Inferior parietal cortex (tissue), 1 donor: ENCODE measurements around the gene BACH2.
A peak's percentile ranks its signal among the peaks of the same experiment; 100 is the strongest.

ENCODE experiments used
- DNase-seq: peaks from one replicate; pipeline ENCODE4 v3.0.0-alpha.2; 2016; ENCODE audit errors: extremely low spot score

Gene BACH2

DNA sequence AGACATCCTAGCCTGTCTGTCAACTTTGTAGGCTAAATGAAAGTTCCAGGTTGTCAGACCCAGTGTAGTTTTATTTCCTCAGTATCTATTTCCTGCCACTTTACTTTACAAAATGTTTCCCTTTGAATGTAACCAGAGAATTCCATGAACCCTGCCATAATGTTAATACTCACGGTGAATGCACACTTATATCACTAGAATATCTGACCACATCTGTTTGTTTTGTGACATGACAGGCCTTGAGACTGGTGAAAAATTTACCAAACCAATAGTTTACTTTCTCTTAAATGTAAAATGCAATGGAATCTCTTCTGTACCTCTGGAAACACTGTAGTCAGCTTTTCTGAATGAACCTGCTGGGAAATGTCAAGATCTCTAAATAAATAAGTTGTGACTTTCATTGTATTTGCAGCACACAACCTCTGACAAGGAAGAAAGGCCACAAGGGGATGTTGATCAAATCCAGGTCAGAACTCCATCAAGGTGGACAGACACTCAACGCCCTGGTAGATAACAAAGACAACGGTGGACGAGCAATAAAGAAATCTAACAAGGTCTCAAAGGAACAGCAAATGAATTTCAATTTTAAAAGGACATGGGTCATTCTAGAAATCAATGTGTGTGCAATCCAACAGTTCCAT lies 59.2 kb downstream of the BACH2 start:
- no peak for DNase-seq

DNA sequence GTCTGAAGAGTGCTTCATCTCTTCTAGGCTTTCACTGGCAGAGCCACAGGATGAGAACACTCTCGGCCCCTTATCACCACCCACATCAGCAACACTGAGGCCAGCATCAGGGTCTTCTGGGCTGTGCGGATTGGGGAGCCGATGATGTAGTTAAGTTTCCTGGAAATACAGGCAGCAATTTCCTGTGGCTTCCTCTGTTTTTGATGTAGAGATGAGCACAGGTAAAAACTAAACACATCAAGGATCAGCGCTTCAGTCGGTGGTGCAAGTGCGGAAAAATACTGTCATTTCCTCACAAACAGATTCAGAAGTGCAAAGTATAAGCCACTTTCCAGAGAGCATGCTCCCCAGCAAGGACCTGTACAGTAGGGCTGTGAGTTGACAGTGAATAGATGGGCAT lies 62.6 kb downstream of the BACH2 start:
- DNase-seq, result no peak

DNA sequence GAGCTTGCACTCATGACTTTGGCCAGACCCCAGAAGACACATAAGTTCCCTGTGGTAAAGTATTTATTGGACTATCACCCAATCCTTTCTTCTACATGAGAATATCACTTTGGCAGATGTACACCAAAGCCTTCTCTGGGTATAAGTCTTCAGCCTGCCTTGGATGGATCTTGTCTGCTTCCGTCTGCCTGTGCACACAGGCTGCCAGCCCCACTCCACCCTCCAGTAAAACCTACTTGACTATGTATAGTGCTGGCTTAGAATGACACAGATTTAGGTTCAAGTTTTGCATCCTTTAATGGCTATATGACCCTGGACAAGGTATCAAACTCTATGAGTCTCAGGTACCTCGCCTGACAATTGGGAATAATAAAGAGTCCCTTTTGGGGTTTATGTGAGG lies 63.4 kb downstream of the BACH2 start:
- no peak for DNase-seq

DNA sequence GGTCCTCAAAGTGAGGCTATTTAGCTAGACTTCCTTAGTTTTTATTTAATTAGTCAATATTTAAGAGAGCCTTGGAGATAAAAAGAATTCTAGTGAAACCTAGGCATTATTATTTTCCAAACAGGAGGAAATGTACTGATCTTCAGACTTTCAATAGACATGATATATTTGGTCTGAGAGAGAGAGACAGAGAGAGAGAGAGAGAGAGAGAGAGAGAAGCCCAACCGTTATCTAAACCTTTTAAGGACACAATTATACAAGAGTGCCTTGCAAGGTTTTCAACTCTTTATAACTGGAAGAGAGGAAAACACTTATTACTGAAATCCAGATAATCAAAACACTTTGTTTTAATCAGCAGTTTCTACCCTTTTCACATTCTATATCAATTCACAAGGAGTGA lies 64.8 kb downstream of the BACH2 start:
- no peak for DNase-seq

DNA sequence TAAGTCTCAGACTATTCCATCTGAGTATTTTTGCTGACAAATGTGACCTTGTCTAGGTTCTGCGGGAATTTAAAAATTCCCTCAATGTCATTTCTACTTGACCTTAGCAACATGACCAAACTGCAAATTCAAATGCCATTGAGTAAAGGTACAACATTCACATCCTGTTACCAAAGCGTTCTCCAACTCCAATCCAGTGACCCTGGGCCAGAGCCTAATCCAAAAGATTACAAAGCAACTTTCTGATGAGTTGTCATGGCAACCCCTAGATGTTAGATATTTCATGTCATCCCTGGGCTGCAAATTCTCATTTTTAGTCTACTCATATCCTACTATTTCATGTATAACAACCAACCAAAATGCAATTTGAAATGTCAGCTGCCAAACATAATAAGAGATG lies 65.3 kb downstream of the BACH2 start:
- DNase-seq, result no peak

DNA sequence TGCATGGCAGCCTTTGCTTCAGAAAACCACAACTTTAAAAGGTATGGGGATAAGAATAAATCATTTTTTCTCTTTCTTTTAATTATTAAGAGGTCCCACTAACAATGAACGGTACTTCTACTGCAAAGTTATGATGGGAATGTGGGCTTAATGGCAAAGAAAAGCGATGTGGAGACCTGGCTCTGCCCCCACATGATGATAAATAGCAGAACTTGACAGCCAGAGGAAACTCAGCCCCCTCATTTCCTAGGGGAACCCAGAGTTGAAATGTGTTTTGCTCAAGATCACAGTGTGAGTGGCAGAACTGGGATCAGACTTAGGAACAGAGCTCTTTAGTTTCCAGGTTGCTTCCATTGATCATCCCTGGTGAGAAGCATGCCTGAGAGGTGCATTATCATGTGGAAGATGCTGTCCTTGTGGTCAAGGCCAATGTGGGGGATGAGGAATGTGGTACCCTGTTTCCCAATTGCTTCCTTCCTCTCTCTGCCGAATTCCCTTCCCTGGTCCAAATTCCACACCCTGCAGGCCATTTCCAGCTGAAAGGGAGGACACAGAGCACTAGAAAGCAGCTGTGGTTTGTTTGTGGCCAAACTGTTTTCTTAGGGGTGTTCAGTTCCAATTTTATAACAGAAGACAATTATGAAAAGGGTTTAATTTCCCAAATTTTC lies 66.0 kb downstream of the BACH2 start:
- DNase-seq, result no peak

DNA sequence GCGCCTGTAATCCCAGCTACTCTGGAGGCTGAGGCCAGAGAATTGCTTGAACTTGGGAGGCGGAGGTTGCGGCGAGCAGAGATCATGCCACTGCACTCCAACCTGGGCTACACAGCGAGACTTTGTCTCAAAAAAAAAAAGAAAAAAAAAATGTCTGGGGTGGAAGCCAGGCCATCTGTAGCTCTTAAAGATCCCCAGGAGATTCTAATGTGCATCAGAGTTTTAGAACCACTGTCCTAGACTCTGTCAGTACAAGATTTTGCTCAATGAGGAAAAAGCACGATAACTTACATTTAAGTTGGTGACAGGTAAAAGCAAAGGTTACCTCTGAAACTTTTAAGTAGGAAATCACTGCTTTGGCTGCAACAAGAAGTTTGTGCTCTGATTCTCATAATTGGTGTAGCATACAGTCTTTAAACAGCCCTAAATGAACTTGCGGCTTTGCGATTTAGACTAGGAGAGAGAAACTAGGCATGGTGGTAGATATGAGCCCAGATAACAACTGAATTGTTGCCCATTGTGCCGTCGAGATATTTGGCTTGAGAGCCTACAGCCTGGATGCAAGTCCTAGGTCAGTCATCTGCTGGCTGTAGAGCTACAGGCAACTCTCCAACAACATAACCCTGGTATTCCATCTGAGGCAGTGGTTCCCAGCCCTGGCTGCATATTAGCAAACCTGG lies 67.2 kb downstream of the BACH2 start:
- no peak for DNase-seq

DNA sequence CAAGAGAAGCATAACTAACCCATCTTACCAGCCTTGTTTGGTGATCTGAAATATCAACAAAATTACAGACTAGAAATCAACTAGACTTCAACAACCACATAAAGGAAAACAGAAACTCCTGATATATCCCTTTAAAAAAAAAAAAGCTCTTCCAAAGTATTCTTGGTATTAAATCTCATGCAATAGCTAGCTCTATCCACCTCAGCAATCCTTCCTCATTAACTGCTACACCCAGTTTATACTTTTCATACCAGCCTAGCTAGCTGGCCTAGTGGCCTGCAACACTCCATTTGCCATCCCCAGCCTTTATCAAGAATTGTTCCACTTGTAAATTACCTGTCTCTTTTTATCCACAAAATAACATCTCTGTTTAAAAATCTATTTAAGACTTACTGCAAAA lies 69.0 kb downstream of the BACH2 start:
- no peak for DNase-seq

DNA sequence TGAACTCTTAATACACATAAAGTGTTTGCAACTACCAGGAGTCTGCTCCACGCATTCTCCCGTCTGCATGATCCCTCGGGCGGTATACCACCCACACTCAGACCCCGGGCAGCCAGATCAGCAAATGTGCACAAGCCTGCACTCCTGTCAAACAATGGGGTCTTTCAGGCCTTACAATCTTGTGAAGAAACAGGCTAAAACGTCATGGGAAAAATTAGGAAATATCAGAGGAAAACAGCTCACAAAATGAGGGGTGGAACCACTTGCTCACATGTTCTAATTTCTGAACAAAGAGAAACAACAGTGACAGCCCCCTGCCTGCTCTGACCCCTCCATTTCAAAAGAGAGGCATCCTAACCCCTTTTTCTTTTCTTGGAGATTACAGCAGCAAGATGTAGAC lies 69.4 kb downstream of the BACH2 start:
- DNase-seq, result no peak

DNA sequence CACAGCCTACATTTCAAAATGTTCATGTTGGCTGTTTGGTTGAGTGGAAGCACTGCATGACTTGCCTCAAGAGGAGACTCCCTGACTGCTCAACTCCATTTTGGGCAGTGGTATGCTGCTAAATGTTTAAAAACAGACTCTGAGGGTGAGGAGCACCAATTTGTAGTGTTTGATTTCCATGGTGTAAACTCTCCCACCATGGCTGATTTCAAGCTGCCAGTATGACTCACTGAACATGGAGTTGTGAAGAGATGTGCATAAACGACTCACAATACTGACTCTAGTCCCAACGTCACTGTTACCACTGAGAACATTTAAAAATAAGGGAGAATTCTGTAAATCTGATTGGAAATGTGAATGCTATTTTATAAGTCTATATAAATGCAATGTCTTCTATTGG lies 70.4 kb downstream of the BACH2 start:
- DNase-seq, result no peak

DNA sequence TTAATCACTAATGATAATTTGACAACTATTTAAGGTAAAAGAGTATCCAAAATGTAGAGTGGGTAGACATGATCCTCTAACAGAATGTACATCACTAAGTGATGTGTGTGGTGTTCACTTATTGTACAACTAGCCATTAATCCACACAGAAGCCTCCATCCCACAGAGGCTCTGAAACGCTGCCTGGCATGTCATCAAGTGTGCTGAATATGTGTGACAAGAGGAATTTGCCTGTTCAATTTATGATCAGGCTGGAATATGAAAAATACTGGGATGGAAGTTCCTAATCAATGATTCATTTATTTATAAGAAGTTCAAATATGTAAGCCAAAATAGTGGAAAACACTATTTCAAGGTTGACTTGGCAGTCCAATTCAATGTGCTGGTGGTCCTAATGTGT lies 72.4 kb downstream of the BACH2 start:
- no peak for DNase-seq

DNA sequence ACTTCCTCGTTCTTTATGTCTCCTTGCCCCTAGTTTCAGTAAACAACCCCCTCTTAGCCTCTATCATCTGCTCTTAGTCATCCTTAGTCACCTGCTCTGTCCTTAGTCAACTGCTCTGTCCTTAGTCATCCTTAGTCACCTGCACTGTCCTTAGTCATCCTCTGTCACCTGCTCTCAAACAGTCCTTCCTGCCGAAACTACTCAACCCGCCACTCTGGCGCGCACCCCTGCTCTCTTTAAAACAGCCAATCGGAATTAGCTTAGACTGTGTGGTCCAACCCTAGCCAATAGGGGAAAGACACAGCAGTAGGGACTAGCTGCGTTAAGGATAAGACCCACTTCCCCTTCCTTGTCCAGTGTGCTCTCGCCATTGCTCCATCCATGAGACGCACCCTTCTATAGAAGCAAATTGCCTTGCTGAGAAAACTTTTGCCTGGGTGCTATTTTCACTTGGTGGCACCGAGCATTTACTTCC lies 73.9 kb downstream of the BACH2 start:
- no peak for DNase-seq

DNA sequence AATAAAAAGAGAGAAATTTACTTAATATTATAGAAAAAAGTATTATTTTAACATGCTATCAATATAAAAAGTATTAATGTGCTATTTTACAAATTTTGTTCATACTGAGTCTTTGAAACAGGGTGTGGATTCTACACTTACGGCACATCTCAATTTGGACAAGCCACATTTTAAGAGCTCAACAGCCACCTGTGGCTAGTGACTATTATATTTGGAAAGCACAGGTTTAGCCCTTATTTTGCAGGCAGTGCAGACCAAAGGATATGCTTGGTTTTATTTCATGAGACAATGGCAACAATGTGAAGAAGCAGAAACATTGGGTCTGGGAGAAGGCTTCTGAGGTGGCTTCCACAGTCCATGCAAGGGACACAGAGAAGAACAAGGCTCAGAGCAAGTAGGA lies 74.6 kb downstream of the BACH2 start:
- DNase-seq, result no peak

DNA sequence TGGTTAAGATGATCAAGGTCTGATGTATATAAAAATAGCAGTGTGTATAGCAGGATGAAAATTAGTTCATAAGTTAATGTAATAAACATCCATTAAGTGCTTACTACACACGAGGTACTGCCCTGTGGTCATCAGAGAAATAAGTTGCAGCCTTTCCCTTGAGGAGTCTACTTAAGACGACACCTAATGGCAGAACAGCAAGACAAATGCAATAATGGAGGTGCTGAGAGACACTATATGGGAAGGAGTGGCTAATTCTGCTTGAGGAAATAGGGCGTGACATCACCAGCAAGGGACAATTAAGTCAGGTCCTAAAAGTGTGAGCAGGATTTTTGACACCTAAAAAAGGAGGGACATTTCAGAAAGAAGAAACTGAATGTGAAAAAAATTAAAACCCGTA lies 75.2 kb downstream of the BACH2 start:
- no peak for DNase-seq

DNA sequence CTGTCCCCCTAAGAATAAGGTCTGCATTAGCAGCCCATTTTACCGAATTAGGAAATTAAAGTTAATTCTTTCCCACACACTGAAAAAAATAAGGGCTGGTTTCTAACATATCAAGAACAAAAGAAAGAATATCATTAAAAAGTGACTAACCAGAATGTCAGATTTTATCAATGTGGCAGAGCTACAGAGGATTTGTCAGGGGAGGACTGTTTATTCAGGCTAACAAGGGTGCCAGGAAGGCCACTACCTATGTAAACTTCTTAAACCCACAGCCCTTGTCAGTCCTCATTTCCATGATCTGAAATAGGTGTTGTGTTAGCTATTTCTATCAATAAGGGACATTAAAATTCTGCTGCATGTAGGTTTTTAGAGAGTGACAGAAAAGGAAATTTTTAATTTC lies 76.4 kb downstream of the BACH2 start:
- no peak for DNase-seq

DNA sequence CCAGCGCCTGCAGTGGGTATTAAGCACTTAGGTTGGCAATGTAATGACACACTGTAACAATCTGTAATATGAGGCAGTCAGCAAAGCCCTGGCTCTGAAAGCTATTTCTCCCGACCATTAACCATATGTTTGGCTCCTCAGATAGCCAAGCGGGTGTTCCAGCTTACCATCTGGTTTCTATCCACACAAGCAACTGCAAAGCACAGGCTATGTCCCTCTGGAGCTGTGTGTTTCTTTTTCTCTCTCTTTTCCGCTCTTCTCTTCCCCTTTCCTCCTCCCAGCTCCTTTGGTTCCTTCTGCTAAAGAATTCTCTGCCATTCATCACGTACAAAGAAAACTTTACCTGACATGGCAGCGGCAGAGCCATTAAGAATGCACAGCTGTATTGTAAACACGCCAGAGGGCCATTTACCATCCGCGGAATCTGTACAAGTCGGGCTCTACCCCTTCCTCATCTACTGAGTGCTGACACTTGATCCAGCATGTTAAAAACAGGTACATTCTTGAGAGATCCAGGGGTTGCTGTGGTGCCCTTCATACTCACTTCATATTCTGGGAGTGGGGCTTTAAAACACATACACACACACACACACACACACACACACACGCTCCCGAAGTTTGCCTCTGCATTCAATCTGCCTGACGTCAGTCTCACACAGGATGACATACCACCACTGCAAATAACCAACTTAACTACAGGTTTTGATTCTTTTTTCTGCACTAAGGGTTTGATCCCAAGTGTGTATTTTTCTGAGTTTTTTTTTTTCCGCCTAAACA lies 77.2 kb downstream of the BACH2 start:
- DNase-seq, result peak; percentile 63

DNA sequence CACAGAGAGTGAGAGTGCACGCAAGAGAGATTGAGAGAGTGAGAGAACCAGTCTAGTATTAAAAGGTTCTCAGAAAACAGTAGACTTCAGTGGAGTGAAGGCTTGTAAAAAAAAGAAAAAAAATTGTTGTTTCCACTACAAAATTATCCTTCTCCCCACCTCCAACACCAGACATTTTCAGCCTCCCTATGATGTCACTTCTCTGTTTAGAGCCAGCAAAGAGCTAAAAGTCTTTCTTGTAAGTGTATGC lies 77.8 kb downstream of the BACH2 start:
- DNase-seq, result no peak

DNA sequence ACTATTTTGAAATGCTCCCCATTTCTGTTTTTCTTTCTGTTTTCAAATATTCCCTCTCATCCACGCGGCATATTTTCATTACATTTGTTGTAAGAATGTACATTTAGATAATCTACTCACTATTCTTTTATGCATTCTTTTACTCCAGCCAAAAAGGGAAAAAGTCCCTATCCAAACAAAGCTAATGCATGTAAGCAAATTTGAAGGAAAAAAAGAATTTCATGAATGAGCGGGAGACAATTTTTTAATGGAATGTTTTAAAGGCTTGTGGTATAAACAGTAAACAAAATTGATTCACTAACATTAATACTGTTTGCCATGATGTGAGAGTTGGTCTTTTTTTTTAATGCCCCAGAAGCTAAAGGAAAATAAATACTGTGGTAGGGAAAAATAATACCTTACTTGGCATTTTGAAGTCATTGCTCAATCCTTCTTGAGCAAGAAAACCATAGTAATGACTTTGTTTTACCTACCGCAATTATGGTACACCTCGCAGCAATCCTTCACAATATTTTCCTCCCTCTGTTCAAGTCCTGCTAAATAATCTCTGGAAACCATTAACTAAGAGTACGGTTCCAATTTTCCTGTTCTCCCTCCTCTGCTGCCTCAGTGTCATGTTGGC lies 79.0 kb downstream of the BACH2 start:
- DNase-seq, result no peak

DNA sequence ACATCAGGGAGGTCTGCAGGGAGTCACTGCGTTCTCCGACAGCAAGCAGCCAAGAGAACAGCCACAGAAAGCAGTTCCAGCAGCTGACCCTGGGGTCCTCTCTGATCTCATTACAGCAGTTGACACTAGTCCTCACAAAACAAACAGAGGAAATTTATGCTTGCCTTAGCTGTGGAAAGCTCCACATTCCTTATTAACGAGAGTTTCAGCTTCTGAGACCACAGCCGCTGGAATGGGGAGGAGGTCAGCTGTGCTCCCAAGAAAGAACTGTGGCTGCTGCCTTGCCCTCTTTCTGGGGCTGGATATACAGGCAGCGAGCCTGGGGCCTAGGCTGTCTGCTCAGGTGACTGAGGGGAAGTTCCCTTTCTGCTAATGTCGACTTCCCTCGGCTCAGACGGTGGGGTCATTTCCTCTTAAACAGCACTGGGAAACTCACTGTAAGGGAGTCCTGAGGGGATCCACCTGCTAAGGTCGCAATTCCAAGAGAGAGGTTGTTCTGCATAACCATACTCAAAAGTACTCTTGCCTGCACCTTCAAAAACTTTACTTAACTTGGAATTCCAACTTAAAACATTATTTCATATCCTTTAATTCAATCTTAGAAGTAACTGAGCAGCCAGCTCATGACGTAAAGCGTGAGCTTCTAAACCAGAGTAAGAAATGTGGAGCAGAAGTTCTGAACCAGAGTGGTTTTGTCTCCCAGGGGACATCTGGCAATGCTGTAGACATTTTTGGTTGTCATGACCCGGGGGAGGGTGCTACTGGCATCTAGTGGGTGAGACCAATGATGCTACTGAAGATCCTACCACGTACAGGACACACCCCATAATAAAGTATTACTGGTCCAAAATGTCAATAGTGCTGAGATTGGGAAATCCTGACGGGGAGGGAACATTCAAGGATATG lies 80.3 kb downstream of the BACH2 start:
- no peak for DNase-seq

DNA sequence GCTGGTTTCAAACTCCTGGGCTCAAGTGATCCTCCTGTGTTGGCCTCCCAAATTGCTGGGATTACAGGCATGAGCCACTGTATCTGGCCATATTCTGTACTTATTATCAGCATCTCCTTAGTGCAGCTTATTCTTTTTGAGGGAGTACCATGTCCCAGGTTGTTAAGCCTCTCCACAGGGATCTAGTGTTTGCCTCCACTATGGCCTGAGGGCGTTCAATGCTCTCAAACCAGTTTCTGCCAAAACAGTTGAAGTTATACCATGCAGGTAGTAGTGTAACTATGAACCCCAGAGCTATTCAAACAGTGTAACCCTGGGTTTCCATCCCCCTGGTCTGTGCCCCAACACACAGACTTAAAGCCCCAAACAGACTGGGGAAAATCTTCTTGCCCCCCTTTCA lies 81.7 kb downstream of the BACH2 start:
- no peak for DNase-seq

DNA sequence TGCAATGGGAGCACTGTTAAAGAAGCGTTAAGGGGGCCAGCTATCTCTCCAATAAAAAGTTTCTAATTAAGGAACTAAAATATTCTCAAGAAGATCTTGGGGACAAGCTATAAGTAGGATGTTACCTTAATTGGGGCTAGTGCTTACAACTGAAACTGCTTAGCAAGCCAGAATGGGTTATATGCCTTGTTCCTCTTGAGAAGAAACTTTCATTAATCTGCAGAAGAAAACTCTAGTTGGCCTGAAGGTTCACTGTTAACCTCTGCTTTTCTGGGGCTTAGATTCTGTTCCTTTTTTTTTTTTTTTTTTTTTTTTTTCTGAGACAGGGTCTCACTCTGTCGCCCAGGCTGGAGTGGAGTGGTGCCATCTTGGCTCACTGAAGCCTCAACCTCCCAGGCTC lies 82.2 kb downstream of the BACH2 start:
- DNase-seq, result no peak
